ENCODE results near the gene MOCS1.

Gene MOCS1

DNA sequence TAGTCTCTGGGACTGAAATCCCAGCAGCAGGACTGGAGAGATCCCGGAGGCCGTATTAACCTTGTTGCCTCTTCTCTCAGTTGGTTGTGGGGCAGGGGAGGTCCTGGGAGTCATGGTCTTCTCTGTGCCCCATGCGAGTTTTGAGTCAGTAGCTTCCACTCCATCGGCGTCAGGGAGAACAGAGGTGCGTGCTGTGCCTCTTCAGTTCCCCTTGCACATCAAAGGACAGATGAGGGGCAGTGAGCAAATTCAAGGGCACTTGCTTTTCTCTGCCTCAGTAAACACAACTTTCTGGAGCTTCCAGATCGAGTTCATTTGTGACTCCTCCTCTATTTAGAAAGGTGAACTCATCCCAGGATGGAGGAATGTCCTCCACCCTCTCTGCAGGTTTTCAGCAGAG lies 48.6 kb downstream of the MOCS1 start:
- Histone ChIP-seq H3K9me3 (ENCODE audit: insufficient read depth, low read length, severe bottlenecking) (no peaks in the 10 kb centered on the region), H3K9ac (ENCODE audit: low read depth, low read length) (no peak overlapping the region), H3K79me2 (ENCODE audit: insufficient read depth, low read length) (no peaks in the 10 kb centered on the region), H3K4me3 (ENCODE audit: low read depth in 1 of 2, low read length in 2 of 2) (no peak overlapping the region), H3K27ac (ENCODE audit: low read length) (no peak overlapping the region), H4K20me1 (ENCODE audit: insufficient read depth, low read length) (no peaks in the 10 kb centered on the region), H3K4me2 (ENCODE audit: insufficient read depth, low read length) (no peak overlapping the region), H2AFZ (ENCODE audit: low read depth, low read length) (no peak overlapping the region), H3K36me3 (ENCODE audit: insufficient read depth, low read length) (no peaks in the 10 kb centered on the region), H3K4me1 (ENCODE audit: insufficient read depth, low read length) (peaks cover 15% of the 10 kb centered on the region), H3K27me3 (ENCODE audit: insufficient read depth, low read length, poor library complexity) (no peaks in the 10 kb centered on the region)
- no peak for DNase-seq
- no peak for TF ChIP-seq EZH2 (IDR thresholded peaks at IDR 0.05; ENCODE audit: borderline replicate concordance, low read depth, low read length, severe bottlenecking)
- TF ChIP-seq, protein P1, sequence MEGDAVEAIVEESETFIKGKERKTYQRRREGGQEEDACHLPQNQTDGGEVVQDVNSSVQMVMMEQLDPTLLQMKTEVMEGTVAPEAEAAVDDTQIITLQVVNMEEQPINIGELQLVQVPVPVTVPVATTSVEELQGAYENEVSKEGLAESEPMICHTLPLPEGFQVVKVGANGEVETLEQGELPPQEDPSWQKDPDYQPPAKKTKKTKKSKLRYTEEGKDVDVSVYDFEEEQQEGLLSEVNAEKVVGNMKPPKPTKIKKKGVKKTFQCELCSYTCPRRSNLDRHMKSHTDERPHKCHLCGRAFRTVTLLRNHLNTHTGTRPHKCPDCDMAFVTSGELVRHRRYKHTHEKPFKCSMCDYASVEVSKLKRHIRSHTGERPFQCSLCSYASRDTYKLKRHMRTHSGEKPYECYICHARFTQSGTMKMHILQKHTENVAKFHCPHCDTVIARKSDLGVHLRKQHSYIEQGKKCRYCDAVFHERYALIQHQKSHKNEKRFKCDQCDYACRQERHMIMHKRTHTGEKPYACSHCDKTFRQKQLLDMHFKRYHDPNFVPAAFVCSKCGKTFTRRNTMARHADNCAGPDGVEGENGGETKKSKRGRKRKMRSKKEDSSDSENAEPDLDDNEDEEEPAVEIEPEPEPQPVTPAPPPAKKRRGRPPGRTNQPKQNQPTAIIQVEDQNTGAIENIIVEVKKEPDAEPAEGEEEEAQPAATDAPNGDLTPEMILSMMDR (IDR thresholded peaks at IDR 0.05; ENCODE audit: borderline replicate concordance, extremely low read depth, low read length, poor library complexity, severe bottlenecking), result no peak
- no peak for ATAC-seq (ENCODE audit: insufficient read depth, low read depth)

DNA sequence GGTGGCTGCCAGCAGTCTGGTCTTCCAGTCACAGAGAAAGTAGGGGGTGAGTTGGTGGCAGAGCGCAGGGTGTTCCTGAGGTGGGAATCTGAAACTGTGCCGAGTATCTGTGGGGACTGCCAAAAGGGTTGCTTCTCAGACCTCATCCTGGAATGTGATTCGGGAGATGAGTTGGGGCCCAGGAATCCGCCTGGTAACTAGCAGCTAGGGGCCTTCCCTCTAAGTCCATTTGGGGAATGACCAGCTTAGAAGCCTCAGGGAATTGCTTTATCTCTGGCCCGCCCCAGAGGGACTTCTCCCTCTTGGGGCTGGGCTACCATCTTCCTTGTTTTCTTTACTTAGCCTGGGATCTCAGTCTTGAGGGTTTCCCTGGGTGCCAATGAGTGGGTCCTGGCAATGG lies 49.6 kb downstream of the MOCS1 start:
- Histone ChIP-seq H3K4me1 (ENCODE audit: insufficient read depth, low read length) (peaks cover 25% of the 10 kb centered on the region), H3K9ac (ENCODE audit: low read depth, low read length) (no peak overlapping the region), H4K20me1 (ENCODE audit: insufficient read depth, low read length) (no peaks in the 10 kb centered on the region), H3K27me3 (ENCODE audit: insufficient read depth, low read length, poor library complexity) (no peaks in the 10 kb centered on the region), H3K27ac (ENCODE audit: low read length) (no peak overlapping the region), H3K79me2 (ENCODE audit: insufficient read depth, low read length) (no peaks in the 10 kb centered on the region), H3K36me3 (ENCODE audit: insufficient read depth, low read length) (no peaks in the 10 kb centered on the region), H3K9me3 (ENCODE audit: insufficient read depth, low read length, severe bottlenecking) (no peaks in the 10 kb centered on the region), H3K4me2 (ENCODE audit: insufficient read depth, low read length) (no peak overlapping the region), H3K4me3 (ENCODE audit: low read depth in 1 of 2, low read length in 2 of 2) (no peak overlapping the region), H2AFZ (ENCODE audit: low read depth, low read length) (no peak overlapping the region)
- DNase-seq, result no peak
- TF ChIP-seq, protein P1 (IDR thresholded peaks at IDR 0.05; ENCODE audit: borderline replicate concordance, extremely low read depth, low read length, poor library complexity, severe bottlenecking), result no peak
- no peak for TF ChIP-seq EZH2 (IDR thresholded peaks at IDR 0.05; ENCODE audit: borderline replicate concordance, low read depth, low read length, severe bottlenecking)
- no peak for ATAC-seq (ENCODE audit: insufficient read depth, low read depth)

DNA sequence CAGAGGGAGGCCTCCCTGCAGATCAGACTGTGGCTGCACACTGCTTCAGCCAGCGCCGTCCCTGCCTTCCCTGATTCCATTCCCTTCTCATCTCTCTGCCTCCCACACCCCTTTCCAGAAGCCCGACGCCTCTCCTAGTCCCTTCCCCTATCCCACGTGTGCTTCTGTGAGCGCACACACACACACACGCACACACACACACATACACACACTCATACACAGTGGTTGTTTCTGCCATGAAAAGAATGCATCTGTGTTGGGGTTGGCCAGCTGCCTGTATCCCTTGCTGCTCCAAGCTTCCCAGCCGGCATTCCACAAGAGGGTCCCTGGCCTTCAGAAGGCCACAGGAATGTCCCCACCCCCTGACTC lies 51.7 kb downstream of the MOCS1 start:
- no peak overlapping the region for H2AFZ ChIP-seq (ENCODE audit: low read depth, low read length)
- no peaks in the 10 kb centered on the region for H3K9me3 ChIP-seq (ENCODE audit: insufficient read depth, low read length, severe bottlenecking)
- no peaks in the 10 kb centered on the region for H4K20me1 ChIP-seq (ENCODE audit: insufficient read depth, low read length)
- DNase-seq (no peak), ATAC-seq (ENCODE audit: insufficient read depth, low read depth) (no peak)
- H3K27me3 ChIP-seq (ENCODE audit: insufficient read depth, low read length, poor library complexity), result no peaks in the 10 kb centered on the region
- no peak overlapping the region for H3K4me3 ChIP-seq (ENCODE audit: low read depth in 1 of 2, low read length in 2 of 2)
- H3K4me2 ChIP-seq (ENCODE audit: insufficient read depth, low read length), result no peak overlapping the region
- no peak overlapping the region for H3K9ac ChIP-seq (ENCODE audit: low read depth, low read length)
- no peak for TF ChIP-seq EZH2 (IDR thresholded peaks at IDR 0.05; ENCODE audit: borderline replicate concordance, low read depth, low read length, severe bottlenecking)
- TF ChIP-seq, protein P1 (IDR thresholded peaks at IDR 0.05; ENCODE audit: borderline replicate concordance, extremely low read depth, low read length, poor library complexity, severe bottlenecking), result no peak
- peaks cover 37% of the 10 kb centered on the region for H3K4me1 ChIP-seq (ENCODE audit: insufficient read depth, low read length)
- H3K36me3 ChIP-seq (ENCODE audit: insufficient read depth, low read length), result no peaks in the 10 kb centered on the region
- H3K27ac ChIP-seq (ENCODE audit: low read length), result no peak overlapping the region
- H3K79me2 ChIP-seq (ENCODE audit: insufficient read depth, low read length), result no peaks in the 10 kb centered on the region

All from DND-41 (cell line).